Astrocyte of the spinal cord (primary cell): ENCODE results near the gene SYNGR3.

Experiments
- DNase-seq: peaks from one replicate; pipeline ENCODE4 v3.0.0; 2011; ENCODE audit warnings: low read depth, low spot score
- H3K4me3 ChIP-seq: 2 replicates; pipeline ENCODE4 v1.5.1; 2011; ENCODE audit warnings: low read depth, mild to moderate bottlenecking, low read length, moderate library complexity
- in situ Hi-C: cut with HindIII; loops from 2 replicates; pipeline ENCODE4 v1.10.0; 2017; ENCODE audit warnings: low sequenced_read_pairs
- TF ChIP-seq, protein P1 (sequence below): IDR thresholded peaks from 2 replicates; pipeline ENCODE4 v1.5.1; 2012; ENCODE audit warnings: low read depth, mild to moderate bottlenecking, low read length, inconsistent platforms

The SYNGR3 gene

GRCh38 chr16:2037115-2037514, 47.3 kb downstream of the SYNGR3 start:
- H3K4me3 ChIP-seq = no peak overlapping the region

GRCh38 chr16:2037647-2038381, 48.0 kb downstream of the SYNGR3 start:
- in situ Hi-C loops = no loop called here
- no peak for DNase-seq
- no peak overlapping the region for H3K4me3 ChIP-seq
- TF ChIP-seq, protein P1, sequence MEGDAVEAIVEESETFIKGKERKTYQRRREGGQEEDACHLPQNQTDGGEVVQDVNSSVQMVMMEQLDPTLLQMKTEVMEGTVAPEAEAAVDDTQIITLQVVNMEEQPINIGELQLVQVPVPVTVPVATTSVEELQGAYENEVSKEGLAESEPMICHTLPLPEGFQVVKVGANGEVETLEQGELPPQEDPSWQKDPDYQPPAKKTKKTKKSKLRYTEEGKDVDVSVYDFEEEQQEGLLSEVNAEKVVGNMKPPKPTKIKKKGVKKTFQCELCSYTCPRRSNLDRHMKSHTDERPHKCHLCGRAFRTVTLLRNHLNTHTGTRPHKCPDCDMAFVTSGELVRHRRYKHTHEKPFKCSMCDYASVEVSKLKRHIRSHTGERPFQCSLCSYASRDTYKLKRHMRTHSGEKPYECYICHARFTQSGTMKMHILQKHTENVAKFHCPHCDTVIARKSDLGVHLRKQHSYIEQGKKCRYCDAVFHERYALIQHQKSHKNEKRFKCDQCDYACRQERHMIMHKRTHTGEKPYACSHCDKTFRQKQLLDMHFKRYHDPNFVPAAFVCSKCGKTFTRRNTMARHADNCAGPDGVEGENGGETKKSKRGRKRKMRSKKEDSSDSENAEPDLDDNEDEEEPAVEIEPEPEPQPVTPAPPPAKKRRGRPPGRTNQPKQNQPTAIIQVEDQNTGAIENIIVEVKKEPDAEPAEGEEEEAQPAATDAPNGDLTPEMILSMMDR = no peak

More at GRCh38 chr16:2037115-2037514, 47.3 kb downstream of the SYNGR3 start:
- TF ChIP-seq, protein P1 = no peak
- in situ Hi-C loops = no loop called here
- DNase-seq = no peak

- TF ChIP-seq, protein P1 = no peak
- DNase-seq = no peak
- in situ Hi-C loops = no loop called here
- no peak overlapping the region for H3K4me3 ChIP-seq
Measured at GRCh38 chr16:2038382-2039231, 48.8 kb downstream of the SYNGR3 start.

DNA sequence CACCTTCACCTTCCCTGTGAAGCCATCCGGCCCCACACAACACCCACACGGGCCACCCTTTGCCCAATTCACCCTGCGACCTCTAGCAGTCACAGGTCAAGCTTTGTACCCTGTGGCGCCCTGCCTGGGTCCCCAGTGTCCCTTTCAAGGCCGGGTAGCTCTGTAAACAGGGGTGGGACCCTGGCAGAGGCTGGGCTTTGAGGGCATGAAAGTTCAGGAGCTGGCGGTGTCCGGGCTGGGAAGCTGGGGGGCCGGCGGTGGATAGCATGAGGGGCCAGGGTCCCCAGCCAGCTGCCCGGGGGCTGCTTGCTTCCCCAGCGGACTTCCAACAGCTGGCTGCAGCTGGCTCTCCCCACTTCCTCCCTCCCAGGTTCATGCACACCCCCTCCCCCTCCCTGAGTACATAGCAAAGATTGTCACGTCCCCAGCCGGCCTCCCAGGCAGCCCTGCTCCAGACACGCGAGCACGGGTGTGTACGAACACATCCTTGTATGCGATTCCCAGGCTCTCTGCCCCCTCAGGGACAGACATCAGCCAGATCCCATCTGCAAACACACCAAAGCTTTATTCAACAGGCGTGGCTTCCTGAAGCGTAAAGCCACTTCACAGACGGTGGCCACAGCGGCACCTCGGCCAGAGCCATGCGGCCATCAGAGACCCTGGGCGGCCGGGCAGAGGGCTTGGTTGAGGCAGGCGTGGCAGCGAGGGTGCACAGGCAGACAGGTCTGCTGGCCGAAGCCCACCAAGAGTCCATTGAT, 49.7 kb downstream of the SYNGR3 start:
- DNase-seq = peak; percentile 62
- in situ Hi-C loops = no loop called here
- TF ChIP-seq, protein P1 = no peak
- H3K4me3 ChIP-seq = no peak overlapping the region

GRCh38 chr16:2040041-2040786, 50.4 kb downstream of the SYNGR3 start:
- DNase-seq = no peak
- TF ChIP-seq, protein P1 = no peak
- in situ Hi-C loops = no loop called here
- H3K4me3 ChIP-seq = no peak overlapping the region
